ENCODE data around the gene LENEP.

GRCh38 chr1:154963643-154964042 lies 29.7 kb upstream of the LENEP start:
- TF ChIP-seq, protein P1, sequence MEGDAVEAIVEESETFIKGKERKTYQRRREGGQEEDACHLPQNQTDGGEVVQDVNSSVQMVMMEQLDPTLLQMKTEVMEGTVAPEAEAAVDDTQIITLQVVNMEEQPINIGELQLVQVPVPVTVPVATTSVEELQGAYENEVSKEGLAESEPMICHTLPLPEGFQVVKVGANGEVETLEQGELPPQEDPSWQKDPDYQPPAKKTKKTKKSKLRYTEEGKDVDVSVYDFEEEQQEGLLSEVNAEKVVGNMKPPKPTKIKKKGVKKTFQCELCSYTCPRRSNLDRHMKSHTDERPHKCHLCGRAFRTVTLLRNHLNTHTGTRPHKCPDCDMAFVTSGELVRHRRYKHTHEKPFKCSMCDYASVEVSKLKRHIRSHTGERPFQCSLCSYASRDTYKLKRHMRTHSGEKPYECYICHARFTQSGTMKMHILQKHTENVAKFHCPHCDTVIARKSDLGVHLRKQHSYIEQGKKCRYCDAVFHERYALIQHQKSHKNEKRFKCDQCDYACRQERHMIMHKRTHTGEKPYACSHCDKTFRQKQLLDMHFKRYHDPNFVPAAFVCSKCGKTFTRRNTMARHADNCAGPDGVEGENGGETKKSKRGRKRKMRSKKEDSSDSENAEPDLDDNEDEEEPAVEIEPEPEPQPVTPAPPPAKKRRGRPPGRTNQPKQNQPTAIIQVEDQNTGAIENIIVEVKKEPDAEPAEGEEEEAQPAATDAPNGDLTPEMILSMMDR (IDR thresholded peaks at IDR 0.05) = no peak
- TF ChIP-seq POLR2AphosphoS5 (IDR thresholded peaks at IDR 0.05) = no peak
- TF ChIP-seq POLR2A (IDR thresholded peaks at IDR 0.05) = no peak
